Measurements from ENCODE around the gene RNASE11. TPM values are rescaled to one million over a fixed set of nuclear protein-coding genes. Genes with fewer than 3 reads are reported as not detected.
"Not testable (repeated sequence)": the region's sequence is repeated elsewhere in the genome, so short reads cannot be mapped to it uniquely, and the experiment has no call there.

The RNASE11 gene
- polyA plus RNA-seq, 1 of the 3 experiments (the other 2 are of a cell fraction), result not detected

DNA sequence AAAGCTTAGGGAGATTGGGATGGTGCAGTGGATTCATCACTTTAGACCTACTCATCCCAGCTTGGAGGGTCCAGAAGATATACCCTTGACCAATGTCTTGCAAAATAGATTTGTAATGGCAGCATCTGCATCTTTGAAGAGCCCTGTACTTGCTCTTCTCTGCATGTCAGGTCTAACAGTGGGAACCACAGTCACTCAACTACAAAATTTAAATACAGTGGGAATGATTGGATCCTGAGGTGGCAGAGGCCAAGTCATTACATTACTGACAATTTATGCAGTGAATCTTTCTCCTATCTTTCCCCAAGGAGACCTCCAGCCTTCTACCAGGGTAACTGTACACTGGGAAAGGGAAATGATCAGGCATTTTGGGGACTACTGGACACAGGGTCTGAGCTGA lies 18.7 kb downstream of the RNASE11 start:
- Histone ChIP-seq H3K4me3 (ENCODE audit: low read depth in 2 of 2, low read length in 1 of 2) (no peak overlapping the region), H3K4me2 (no peak overlapping the region), H4K20me1 (ENCODE audit: insufficient read depth) (no peaks in the 10 kb centered on the region), H3K27me3 (ENCODE audit: insufficient read depth) (no peaks in the 10 kb centered on the region), H2AFZ (ENCODE audit: low read depth) (no peak overlapping the region), H3K4me1 (ENCODE audit: control insufficient read depth in 1 of 2, insufficient read depth in 2 of 2, low read depth in 1 of 2, low read length in 1 of 2) (no peaks in the 10 kb centered on the region), H3K9ac (no peak overlapping the region), H3F3A (replicated peaks; ENCODE audit: insufficient read depth) (no peaks in the 10 kb centered on the region), H3K36me3 (replicated peaks in 1 of 2; ENCODE audit: control insufficient read depth in 1 of 2, insufficient read depth in 2 of 2, low read length in 1 of 2) (no peaks in the 10 kb centered on the region), H3K9me2 (no peaks in the 10 kb centered on the region), H3K9me3 (no peaks in the 10 kb centered on the region), H3K79me2 (ENCODE audit: insufficient read depth) (no peaks in the 10 kb centered on the region), H3K27ac (ENCODE audit: low read depth in 2 of 2, low read length in 1 of 2) (no peak overlapping the region)
- DNase-seq, result no peak
- TF ChIP-seq POLR2AphosphoS5 (IDR thresholded peaks at IDR 0.05; ENCODE audit: low read depth, low read length), result no peak
- TF ChIP-seq, protein P1, sequence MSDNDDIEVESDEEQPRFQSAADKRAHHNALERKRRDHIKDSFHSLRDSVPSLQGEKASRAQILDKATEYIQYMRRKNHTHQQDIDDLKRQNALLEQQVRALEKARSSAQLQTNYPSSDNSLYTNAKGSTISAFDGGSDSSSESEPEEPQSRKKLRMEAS (IDR thresholded peaks at IDR 0.05; ENCODE audit: low read depth), result no peak
- no peak for TF ChIP-seq FOXM1 (IDR thresholded peaks at IDR 0.05; ENCODE audit: low read depth)
- TF ChIP-seq, protein P2, sequence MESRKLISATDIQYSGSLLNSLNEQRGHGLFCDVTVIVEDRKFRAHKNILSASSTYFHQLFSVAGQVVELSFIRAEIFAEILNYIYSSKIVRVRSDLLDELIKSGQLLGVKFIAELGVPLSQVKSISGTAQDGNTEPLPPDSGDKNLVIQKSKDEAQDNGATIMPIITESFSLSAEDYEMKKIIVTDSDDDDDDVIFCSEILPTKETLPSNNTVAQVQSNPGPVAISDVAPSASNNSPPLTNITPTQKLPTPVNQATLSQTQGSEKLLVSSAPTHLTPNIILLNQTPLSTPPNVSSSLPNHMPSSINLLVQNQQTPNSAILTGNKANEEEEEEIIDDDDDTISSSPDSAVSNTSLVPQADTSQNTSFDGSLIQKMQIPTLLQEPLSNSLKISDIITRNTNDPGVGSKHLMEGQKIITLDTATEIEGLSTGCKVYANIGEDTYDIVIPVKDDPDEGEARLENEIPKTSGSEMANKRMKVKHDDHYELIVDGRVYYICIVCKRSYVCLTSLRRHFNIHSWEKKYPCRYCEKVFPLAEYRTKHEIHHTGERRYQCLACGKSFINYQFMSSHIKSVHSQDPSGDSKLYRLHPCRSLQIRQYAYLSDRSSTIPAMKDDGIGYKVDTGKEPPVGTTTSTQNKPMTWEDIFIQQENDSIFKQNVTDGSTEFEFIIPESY (IDR thresholded peaks at IDR 0.05; ENCODE audit: borderline replicate concordance, low read depth), result no peak
- no peak for TF ChIP-seq JUND (IDR thresholded peaks at IDR 0.05)
- TF ChIP-seq NFIC (IDR thresholded peaks at IDR 0.05; ENCODE audit: borderline replicate concordance), result no peak
- TF ChIP-seq, protein P3, sequence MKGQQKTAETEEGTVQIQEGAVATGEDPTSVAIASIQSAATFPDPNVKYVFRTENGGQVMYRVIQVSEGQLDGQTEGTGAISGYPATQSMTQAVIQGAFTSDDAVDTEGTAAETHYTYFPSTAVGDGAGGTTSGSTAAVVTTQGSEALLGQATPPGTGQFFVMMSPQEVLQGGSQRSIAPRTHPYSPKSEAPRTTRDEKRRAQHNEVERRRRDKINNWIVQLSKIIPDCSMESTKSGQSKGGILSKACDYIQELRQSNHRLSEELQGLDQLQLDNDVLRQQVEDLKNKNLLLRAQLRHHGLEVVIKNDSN (IDR thresholded peaks at IDR 0.05; ENCODE audit: borderline replicate concordance, low read depth), result no peak
- CTCF ChIA-PET, result no interaction called here
- POLR2A ChIA-PET, result no interaction called here

DNA sequence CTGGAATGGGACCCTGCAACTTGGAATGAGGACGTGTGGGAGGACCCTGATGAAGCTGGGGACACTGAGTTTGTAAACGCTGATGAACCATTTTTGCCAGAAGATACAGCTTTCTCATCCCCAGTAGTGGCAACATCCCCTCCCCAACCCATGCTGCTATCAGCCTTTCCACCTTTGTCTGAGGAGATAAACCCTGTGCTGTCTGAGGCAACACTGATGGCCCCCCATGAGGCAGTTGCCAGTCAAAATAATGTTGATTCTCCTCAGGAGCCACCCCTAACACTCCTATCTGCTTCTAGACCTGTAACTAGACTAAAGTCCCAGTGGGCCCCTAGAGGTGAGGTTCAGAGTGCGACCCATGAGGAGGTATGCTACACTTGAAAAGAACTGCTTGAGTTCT lies 19.4 kb downstream of the RNASE11 start:
- H3K4me3 ChIP-seq (ENCODE audit: low read depth in 2 of 2, low read length in 1 of 2), result no peak overlapping the region
- H2AFZ ChIP-seq (ENCODE audit: low read depth), result no peak overlapping the region
- H4K20me1 ChIP-seq (ENCODE audit: insufficient read depth), result no peaks in the 10 kb centered on the region
- H3K4me2 ChIP-seq, result no peak overlapping the region
- H3K27me3 ChIP-seq (ENCODE audit: insufficient read depth), result no peaks in the 10 kb centered on the region
- H3F3A ChIP-seq (replicated peaks; ENCODE audit: insufficient read depth), result no peaks in the 10 kb centered on the region
- H3K79me2 ChIP-seq (ENCODE audit: insufficient read depth), result no peaks in the 10 kb centered on the region
- no peaks in the 10 kb centered on the region for H3K36me3 ChIP-seq (replicated peaks in 1 of 2; ENCODE audit: control insufficient read depth in 1 of 2, insufficient read depth in 2 of 2, low read length in 1 of 2)
- no peaks in the 10 kb centered on the region for H3K9me2 ChIP-seq
- 10% methylated on average over 3 of the region's 3 CpGs for WGBS (ENCODE audit: low lambda C conversion rate)
- H3K4me1 ChIP-seq (ENCODE audit: control insufficient read depth in 1 of 2, insufficient read depth in 2 of 2, low read depth in 1 of 2, low read length in 1 of 2), result no peaks in the 10 kb centered on the region
- POLR2A ChIA-PET, result no interaction called here
- no peaks in the 10 kb centered on the region for H3K9me3 ChIP-seq
- TF ChIP-seq, protein P2 (IDR thresholded peaks at IDR 0.05; ENCODE audit: borderline replicate concordance, low read depth), result no peak
- TF ChIP-seq NRF1 (IDR thresholded peaks at IDR 0.05; ENCODE audit: low read depth, low read length) (no peak), FOSL2 (IDR thresholded peaks at IDR 0.05; ENCODE audit: borderline replicate concordance, low read depth) (no peak), RAD21 (IDR thresholded peaks at IDR 0.05; ENCODE audit: low read length) (no peak), ELF1 (IDR thresholded peaks at IDR 0.05) (no peak), SIN3A (IDR thresholded peaks at IDR 0.05; ENCODE audit: borderline replicate concordance, low read depth, low read length) (no peak), EP300 (IDR thresholded peaks at IDR 0.05; ENCODE audit: borderline replicate concordance in 1 of 2, low read depth in 1 of 2, low read length in 1 of 2) (no peak), SMC3 (IDR thresholded peaks at IDR 0.05; ENCODE audit: low read depth, low read length) (no peak), TEAD4 (IDR thresholded peaks at IDR 0.05; ENCODE audit: borderline replicate concordance, insufficient read depth) (no peak), GABPA (IDR thresholded peaks at IDR 0.05; ENCODE audit: low read depth) (no peak), RFX5 (IDR thresholded peaks at IDR 0.05; ENCODE audit: low read length) (no peak), MXI1 (IDR thresholded peaks at IDR 0.05; ENCODE audit: low read depth, low read length) (no peak)
- TF ChIP-seq, protein P4, sequence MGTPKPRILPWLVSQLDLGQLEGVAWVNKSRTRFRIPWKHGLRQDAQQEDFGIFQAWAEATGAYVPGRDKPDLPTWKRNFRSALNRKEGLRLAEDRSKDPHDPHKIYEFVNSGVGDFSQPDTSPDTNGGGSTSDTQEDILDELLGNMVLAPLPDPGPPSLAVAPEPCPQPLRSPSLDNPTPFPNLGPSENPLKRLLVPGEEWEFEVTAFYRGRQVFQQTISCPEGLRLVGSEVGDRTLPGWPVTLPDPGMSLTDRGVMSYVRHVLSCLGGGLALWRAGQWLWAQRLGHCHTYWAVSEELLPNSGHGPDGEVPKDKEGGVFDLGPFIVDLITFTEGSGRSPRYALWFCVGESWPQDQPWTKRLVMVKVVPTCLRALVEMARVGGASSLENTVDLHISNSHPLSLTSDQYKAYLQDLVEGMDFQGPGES (IDR thresholded peaks at IDR 0.05; ENCODE audit: low read depth, low read length), result no peak
- H3K9ac ChIP-seq, result no peak overlapping the region
- H3K27ac ChIP-seq (ENCODE audit: low read depth in 2 of 2, low read length in 1 of 2), result no peak overlapping the region
- CTCF ChIA-PET, result no interaction called here
- no peak for DNase-seq

DNA sequence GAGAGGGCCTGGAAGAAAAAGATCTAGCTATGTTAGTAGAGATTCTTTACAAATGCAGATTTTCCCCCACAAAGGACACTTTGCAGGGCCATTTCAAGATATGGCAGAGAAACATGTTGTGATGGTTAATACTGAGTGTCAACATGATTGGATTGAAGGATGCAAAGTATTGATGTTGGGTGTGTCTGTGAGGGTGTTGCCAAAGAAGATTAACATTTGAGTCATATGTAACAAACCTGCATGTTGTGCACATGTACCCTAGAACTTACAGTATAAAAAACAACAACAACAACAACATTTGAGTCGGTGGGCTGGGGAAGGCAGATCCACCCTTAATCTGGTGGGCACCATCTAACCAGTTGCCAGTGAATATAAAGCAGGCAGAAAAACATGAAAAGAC lies 20.6 kb downstream of the RNASE11 start:
- H3K27me3 ChIP-seq (ENCODE audit: insufficient read depth); H3K36me3 ChIP-seq (replicated peaks in 1 of 2; ENCODE audit: control insufficient read depth in 1 of 2, insufficient read depth in 2 of 2, low read length in 1 of 2); H3K9ac ChIP-seq; CTCF ChIA-PET; H3K9me3 ChIP-seq; H2AFZ ChIP-seq (ENCODE audit: low read depth); H3K9me2 ChIP-seq; H3K4me1 ChIP-seq (ENCODE audit: control insufficient read depth in 1 of 2, insufficient read depth in 2 of 2, low read depth in 1 of 2, low read length in 1 of 2); H4K20me1 ChIP-seq (ENCODE audit: insufficient read depth); POLR2A ChIA-PET; H3K27ac ChIP-seq (ENCODE audit: low read depth in 2 of 2, low read length in 1 of 2); H3K4me3 ChIP-seq (ENCODE audit: low read depth in 2 of 2, low read length in 1 of 2); DNase-seq; H3K79me2 ChIP-seq (ENCODE audit: insufficient read depth); H3K4me2 ChIP-seq; H3F3A ChIP-seq (replicated peaks; ENCODE audit: insufficient read depth): not testable (repeated sequence)
- 0% methylated on average over 1 of the region's 1 CpG for WGBS (ENCODE audit: low lambda C conversion rate)

Data from SK-N-SH (cell line).